H1 (cell line): Measurements from ENCODE around the gene CACNA2D4. TPM values are rescaled to one million over a fixed set of nuclear protein-coding genes. Genes with fewer than 3 reads are reported as not detected.
A peak's percentile ranks its signal among the peaks of the same experiment; 100 is the strongest.

ENCODE experiments used
- CTCF ChIA-PET: fragments of 300-600 bp; sonication (Branson Sonifier 250); formaldehyde crosslinking; loops from one replicate; lab custom pipeline; 2021; ENCODE audit not compliant: partially characterized antibody; lab: Charles Lee
- POLR2A ChIA-PET: fragments of 300-600 bp; sonication (Branson Sonifier 250); formaldehyde crosslinking; loops from one replicate; lab custom pipeline; 2021; ENCODE audit warnings: inconsistent platforms; ENCODE audit not compliant: partially characterized antibody; lab: Charles Lee
- DNase-seq, 2 experiments: peaks; one replicate each; pipeline versions ENCODE4 v3.0.0 to v3.0.0-alpha.2; 2010 to 2022; ENCODE audit warnings: low spot score in 2 of 2, low read depth in 1 of 2, mixed read lengths in 1 of 2
- FAIRE-seq: peaks from 2 replicates; lab custom pipeline; 2011; peaks lifted over from hg19 to GRCh38; lab: Jason Lieb, UNC
- H2AFZ ChIP-seq: 2 replicates; pipeline ENCODE4 v1.8.1; 2012; ENCODE audit warnings: low read length, inconsistent platforms
- H2AK5ac ChIP-seq: 2 replicates; pipeline ENCODE4 v1.6.1; 2013; ENCODE audit warnings: low read depth, low read length
- H2BK120ac ChIP-seq: replicated peaks from 2 replicates; pipeline ENCODE3; 2013; ENCODE audit warnings: low read depth, low read length, inconsistent platforms
- H2BK12ac ChIP-seq: 2 replicates; pipeline ENCODE4 v1.6.1; 2013; ENCODE audit warnings: low read depth, low read length
- H2BK15ac ChIP-seq: 2 replicates; pipeline ENCODE4 v1.6.1; 2013; ENCODE audit warnings: low read length
- H2BK20ac ChIP-seq: 2 replicates; pipeline ENCODE4 v1.6.1; 2013; ENCODE audit warnings: low read length
- H2BK5ac ChIP-seq: 2 replicates; pipeline ENCODE4 v1.6.1; 2013; ENCODE audit warnings: low read depth, low read length
- H3K14ac ChIP-seq: 2 replicates; pipeline ENCODE4 v1.6.1; 2013; ENCODE audit warnings: inconsistent platforms; ENCODE audit not compliant: insufficient read length
- H3K18ac ChIP-seq: 2 replicates; pipeline ENCODE4 v1.6.1; 2013; ENCODE audit warnings: low read length; ENCODE audit errors: extremely low read depth
- H3K23ac ChIP-seq: 2 replicates; pipeline ENCODE4 v1.6.1; 2013; ENCODE audit warnings: inconsistent platforms; ENCODE audit not compliant: insufficient read length
- H3K23me2 ChIP-seq: 2 replicates; pipeline ENCODE4 v1.6.1; 2013; ENCODE audit warnings: low read depth, low read length
- H3K27ac ChIP-seq: 2 replicates; pipeline ENCODE4 v1.6.1; 2011; ENCODE audit warnings: low read depth, low read length, inconsistent platforms
- H3K27me3 ChIP-seq, 4 experiments: replicated peaks in 1 of 4; 1 replicate in 1 of 4; 2 replicates in 3 of 4; pipeline versions ENCODE4 v1.6.1 to v1.8.1; 2011 to 2013; ENCODE audit warnings: low read length in 3 of 4, mild to moderate bottlenecking in 3 of 4, inconsistent platforms in 2 of 4, mixed read lengths in 2 of 4, moderate library complexity in 1 of 4; ENCODE audit not compliant: control insufficient read depth in 3 of 4, insufficient read depth in 3 of 4; ENCODE audit errors: extremely low read depth in 1 of 4
- H3K36me3 ChIP-seq, 4 experiments: 2 replicates each; pipeline versions ENCODE4 v1.6.1 to v1.8.1; 2011 to 2013; ENCODE audit warnings: mild to moderate bottlenecking in 4 of 4, low read length in 3 of 4, moderate library complexity in 2 of 4, control low read depth in 1 of 4, inconsistent platforms in 1 of 4; ENCODE audit not compliant: insufficient read depth in 4 of 4, control insufficient read depth in 2 of 4
- H3K4ac ChIP-seq: replicated peaks from 2 replicates; pipeline ENCODE3; 2013; ENCODE audit warnings: low read length, low read depth, mixed read lengths, inconsistent platforms; ENCODE audit not compliant: insufficient read length
- H3K4me1 ChIP-seq, 4 experiments: replicated peaks in 1 of 4; 1 replicate in 1 of 4; 2 replicates in 3 of 4; pipeline versions ENCODE4 v1.6.1 to v1.8.1; 2011 to 2013; ENCODE audit warnings: low read length in 3 of 4, inconsistent platforms in 2 of 4, mixed read lengths in 1 of 4; ENCODE audit not compliant: insufficient read depth in 4 of 4, control insufficient read depth in 3 of 4
- H3K4me2 ChIP-seq, 2 experiments: 2 replicates each; pipeline versions ENCODE4 v1.6.1 to v1.8.1; 2011 to 2013; ENCODE audit warnings: low read depth in 2 of 2, low read length in 2 of 2, control low read depth in 1 of 2, inconsistent platforms in 1 of 2, mild to moderate bottlenecking in 1 of 2; ENCODE audit not compliant: insufficient read depth in 1 of 2
- H3K4me3 ChIP-seq, 4 experiments: fragments of 200-600, 300-600 bp in 1 of 4; sonication (generic), shearing (Covaris generic), sonication (Bioruptor Twin) in 1 of 4; 2 replicates each; pipeline versions ENCODE4 v1.5.1 to v1.8.1; 2011 to 2016; ENCODE audit warnings: low read length in 4 of 4, low read depth in 3 of 4, control low read depth in 2 of 4, inconsistent platforms in 2 of 4, mild to moderate bottlenecking in 2 of 4, mixed read lengths in 1 of 4, moderate library complexity in 1 of 4; ENCODE audit not compliant: insufficient read depth in 2 of 4; ENCODE audit errors: extremely low read depth in 1 of 4
- H3K56ac ChIP-seq: replicated peaks from 2 replicates; pipeline ENCODE3; 2013; ENCODE audit warnings: low read depth, mild to moderate bottlenecking, mixed read lengths, low read length, inconsistent platforms; ENCODE audit not compliant: insufficient read length
- H3K79me1 ChIP-seq: 2 replicates; pipeline ENCODE4 v1.6.1; 2013; ENCODE audit warnings: low read depth, low read length, control low read depth
- H3K79me2 ChIP-seq, 2 experiments: 2 replicates each; pipeline versions ENCODE4 v1.6.1 to v1.8.1; 2012 to 2013; ENCODE audit warnings: low read length in 2 of 2, mild to moderate bottlenecking in 2 of 2, inconsistent platforms in 1 of 2; ENCODE audit not compliant: insufficient read depth in 2 of 2, control insufficient read depth in 1 of 2
- H3K9ac ChIP-seq, 4 experiments: replicated peaks in 1 of 4; 1 replicate in 1 of 4; 2 replicates in 3 of 4; pipeline versions ENCODE4 v1.6.1 to v1.8.1; 2011 to 2013; ENCODE audit warnings: low read depth in 3 of 4, low read length in 3 of 4, control low read depth in 2 of 4, mild to moderate bottlenecking in 2 of 4, moderate library complexity in 2 of 4, inconsistent platforms in 1 of 4; ENCODE audit errors: extremely low read depth in 1 of 4
- H3K9me3 ChIP-seq, 2 experiments: 2 replicates each; pipeline versions ENCODE4 v1.6.1 to v1.8.1; 2012 to 2013; ENCODE audit warnings: mild to moderate bottlenecking in 2 of 2, moderate library complexity in 2 of 2, control low read depth in 1 of 2, inconsistent platforms in 1 of 2, low read depth in 1 of 2, low read length in 1 of 2, mixed read lengths in 1 of 2; ENCODE audit not compliant: insufficient read depth in 2 of 2
- H4K20me1 ChIP-seq, 2 experiments: replicated peaks in 1 of 2; 2 replicates each; pipeline versions ENCODE3 to v1.8.1; 2011 to 2013; ENCODE audit warnings: inconsistent platforms in 2 of 2, low read length in 2 of 2, mild to moderate bottlenecking in 1 of 2; ENCODE audit not compliant: insufficient read depth in 2 of 2, control insufficient read depth in 1 of 2
- H4K5ac ChIP-seq: 2 replicates; pipeline ENCODE4 v1.6.1; 2013; ENCODE audit warnings: low read length, low read depth, mixed read lengths, inconsistent platforms; ENCODE audit not compliant: insufficient read length
- H4K8ac ChIP-seq: 2 replicates; pipeline ENCODE4 v1.8.0; 2013; ENCODE audit warnings: mild to moderate bottlenecking, moderate library complexity, low read length, inconsistent platforms; ENCODE audit not compliant: insufficient read depth; ENCODE audit errors: extremely low read depth
- H4K91ac ChIP-seq: replicated peaks from 2 replicates; pipeline ENCODE3; 2013; ENCODE audit warnings: low read length, mixed read lengths, inconsistent platforms; ENCODE audit not compliant: insufficient read length
- BRCA1 ChIP-seq: IDR thresholded peaks from 2 replicates; pipeline ENCODE4 v1.6.1; 2012; ENCODE audit warnings: low read depth, low read length, improper control_type of control experiment
- EGR1 ChIP-seq: IDR thresholded peaks from 2 replicates; pipeline ENCODE4 v1.6.1; 2011; ENCODE audit warnings: low read depth, low read length, borderline replicate concordance
- WGBS, 2 experiments: shearing (Covaris generic) in 1 of 2; methylation state at CpG; one replicate each; pipeline versions ENCODE4 v1.1.6 to v1.1.7; 2013 to 2015; ENCODE audit warnings: low lambda C conversion rate in 2 of 2, mixed read lengths in 2 of 2, inconsistent platforms in 1 of 2, low coverage in 1 of 2, missing lambda C conversion rate in 1 of 2; ENCODE audit not compliant: insufficient replicate concordance in 2 of 2, insufficient coverage in 1 of 2, insufficient read length in 1 of 2; ENCODE audit errors: extremely low coverage in 1 of 2, missing lambda C conversion rate in 1 of 2; 5-methylcytosine and 5-hydroxymethylcytosine counted together
- polyA plus RNA-seq, 7 experiments: library from polyadenylated mRNA; depleted of rRNA in 3 of 7; stranded (reverse) in 5 of 7; unstranded in 2 of 7; fragments of >200 nt in 5 of 7; fragments of 200-250 nt in 2 of 7; gene quantifications; 1 replicate in 5 of 7; 2 replicates in 1 of 7; 4 replicates in 1 of 7; pipeline versions ENCODE4 v1.2.1 to v1.2.3, GENCODE V29; 2011 to 2013; ENCODE audit warnings: missing spikeins in 2 of 7, mixed read lengths in 2 of 7
- total RNA-seq: library from RNA; stranded (reverse); fragmentation: NEBNext Ultra II Directional; extraction: Animal tissue kit (Norgen Biotek cat#: 25700); gene quantifications from 2 replicates; pipeline ENCODE4 v1.2.1, GENCODE V29; 2021

The CACNA2D4 gene
- total and polyA plus RNA-seq, 2 of the 8 experiments (the other 6 are each of a cell fraction or from before 2014, with no cell fraction given): 0.44 to 0.88 TPM

GRCh38 chr12:1932264-1932777, 13.9 kb upstream of the CACNA2D4 start:
- Histone ChIP-seq H3K18ac (no peak overlapping the region), H4K8ac (no peak overlapping the region), H3K27ac (no peak overlapping the region), H3K4me3 (no peak overlapping the region), H2BK120ac (no peak overlapping the region), H3K36me3 (no peaks in the 10 kb centered on the region), H4K91ac (no peak overlapping the region), H3K56ac (no peak overlapping the region), H2BK15ac (no peak overlapping the region), H3K9me3 (no peaks in the 10 kb centered on the region), H2AK5ac (no peak overlapping the region), H3K4ac (no peak overlapping the region), H3K14ac (no peak overlapping the region), H3K4me1 (peaks cover 0 to 2% (median 0%) of the 10 kb centered on the region in 4 experiments; a peak in 1 of 7 replicates), H2BK12ac (no peak overlapping the region), H3K79me1 (no peaks in the 10 kb centered on the region), H3K23ac (no peak overlapping the region), H4K20me1 (peaks cover 0 to 4% of the 10 kb centered on the region in 2 experiments), H3K23me2 (peaks cover 5% of the 10 kb centered on the region), H3K4me2 (no peak overlapping the region), H2BK20ac (no peak overlapping the region), H2AFZ (no peak overlapping the region), H3K9ac (no peak overlapping the region), H4K5ac (no peak overlapping the region), H2BK5ac (no peak overlapping the region), H3K27me3 (no peaks in the 10 kb centered on the region; a peak in 1 of 7 replicates), H3K79me2 (no peaks in the 10 kb centered on the region)
- 88% methylated on average over 16 of the region's 16 CpGs; no CpG with 5 or more reads in 1 of the 2 experiments for WGBS, 2 experiments
- FAIRE-seq (no peak), DNase-seq (peak in 1 of 2 experiments; percentile 43)
- CTCF ChIA-PET: interaction anchor here (1.2 to 1.7 kb wide), 2 partner anchors 137 to 142 kb away, joined by 4 to 5 read pairs; no protein-coding TSS in a partner anchor
- POLR2A ChIA-PET: no interaction called here
- TF ChIP-seq BRCA1 (no peak), EGR1 (no peak)
